Activated gamma-delta T cell treated with Interleukin-2 at 50 U/mL for 16 hours (primary cell): ENCODE measurements around the gene ALPK3.
"Not testable (repeated sequence)": the region's sequence is repeated elsewhere in the genome, so short reads cannot be mapped to it uniquely, and the experiment has no call there.

Experiments
- DNase-seq: peaks from one replicate; pipeline ENCODE4 v3.0.0-alpha.2; 2020

The ALPK3 gene

GRCh38 chr15:84876269-84876668 is 59.1 kb downstream of the ALPK3 start:
- no peak for DNase-seq

- DNase-seq, result not testable (repeated sequence)
Observed at GRCh38 chr15:84877701-84878100, 60.5 kb downstream of the ALPK3 start.

- DNase-seq, result peak; percentile 52
Observed at GRCh38 chr15:84878504-84878903, 61.3 kb downstream of the ALPK3 start.

- DNase-seq, result no peak
Observed at GRCh38 chr15:84879088-84879780, 62.1 kb downstream of the ALPK3 start.

GRCh38 chr15:84880007-84880406 is 62.9 kb downstream of the ALPK3 start:
- no peak for DNase-seq

- no peak for DNase-seq
Observed at GRCh38 chr15:84880822-84881519, 63.8 kb downstream of the ALPK3 start.

GRCh38 chr15:84881520-84881830 is 64.3 kb downstream of the ALPK3 start:
- no peak for DNase-seq

GRCh38 chr15:84883466-84883865 is 66.3 kb downstream of the ALPK3 start:
- DNase-seq, result no peak

- no peak for DNase-seq
Observed at GRCh38 chr15:84883916-84884781, 67.0 kb downstream of the ALPK3 start, which contains the start of gene SLC28A1. Gene SLC28A1, plus strand, starts transcription at chr15:84884662. Its CDS starts 3,099 bp downstream, at chr15:84887761.

GRCh38 chr15:84885801-84886200 is 68.6 kb downstream of the ALPK3 start:
- no peak for DNase-seq

- DNase-seq, result no peak
Observed at GRCh38 chr15:84886211-84886983, 69.2 kb downstream of the ALPK3 start.

- no peak for DNase-seq
Observed at GRCh38 chr15:84886984-84887299, 69.8 kb downstream of the ALPK3 start.

GRCh38 chr15:84887938-84888337 is 70.8 kb downstream of the ALPK3 start:
- no peak for DNase-seq

- no peak for DNase-seq
Observed at GRCh38 chr15:84888639-84889038, 71.5 kb downstream of the ALPK3 start.

GRCh38 chr15:84889313-84889990 is 72.3 kb downstream of the ALPK3 start:
- DNase-seq, result no peak

- no peak for DNase-seq
Observed at GRCh38 chr15:84889991-84890669, 73.0 kb downstream of the ALPK3 start.

- no peak for DNase-seq
Observed at GRCh38 chr15:84890670-84891162, 73.6 kb downstream of the ALPK3 start.

GRCh38 chr15:84891339-84891738 is 74.2 kb downstream of the ALPK3 start:
- DNase-seq, result no peak

GRCh38 chr15:84892786-84893307 is 75.7 kb downstream of the ALPK3 start:
- DNase-seq, result no peak

- no peak for DNase-seq
Observed at GRCh38 chr15:84893607-84894006, 76.5 kb downstream of the ALPK3 start.

- no peak for DNase-seq
Observed at GRCh38 chr15:84894736-84895425, 77.7 kb downstream of the ALPK3 start.
